Effector CD4-positive, alpha-beta T cell (primary cell): ENCODE data around the gene PTDSS2.
"Not testable (repeated sequence)": the region's sequence is repeated elsewhere in the genome, so short reads cannot be mapped to it uniquely, and the experiment has no call there.

ENCODE experiments used
- DNase-seq: peaks from one replicate; pipeline ENCODE4 v3.0.0-alpha.2; 2020

The PTDSS2 gene

DNA sequence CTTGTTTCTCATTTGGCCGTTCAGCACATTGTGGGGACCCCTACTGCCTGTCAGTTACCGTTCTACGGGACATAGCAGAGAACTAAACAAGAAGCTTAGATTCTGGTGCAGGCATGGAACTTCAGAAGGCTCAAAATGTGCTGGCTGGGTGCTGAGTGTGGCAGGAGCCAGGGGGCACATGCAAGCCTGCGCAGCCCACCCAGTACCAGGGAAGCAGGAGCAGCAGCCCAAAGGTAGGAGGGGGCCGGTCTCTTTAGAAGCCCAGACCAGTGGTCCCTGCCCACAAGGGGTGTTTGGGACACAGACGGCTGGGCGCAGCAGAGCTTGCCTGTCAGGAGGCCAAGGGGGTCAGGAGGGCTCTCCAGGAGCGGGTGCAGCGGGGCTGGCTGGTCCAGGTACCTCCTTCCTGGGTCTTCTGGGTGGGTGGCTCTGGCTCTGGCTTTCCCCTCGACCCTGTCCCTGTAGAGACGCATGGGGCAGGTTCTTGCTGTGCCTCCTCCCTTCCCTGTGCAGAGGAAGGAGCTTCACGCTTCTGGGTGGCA, 2.2 kb downstream of the PTDSS2 start:
- no peak for DNase-seq

GRCh38 chr11:452916-453527, 2.9 kb downstream of the PTDSS2 start:
- DNase-seq: no peak

- no peak for DNase-seq
Measured at GRCh38 chr11:453564-453963, 3.5 kb downstream of the PTDSS2 start.

GRCh38 chr11:454043-454442, 4.0 kb downstream of the PTDSS2 start:
- DNase-seq: no peak

GRCh38 chr11:454801-455565, 4.9 kb downstream of the PTDSS2 start:
- DNase-seq: no peak

- DNase-seq: no peak
Measured at GRCh38 chr11:455566-456147, 5.6 kb downstream of the PTDSS2 start.

GRCh38 chr11:456533-456932, 6.5 kb downstream of the PTDSS2 start:
- no peak for DNase-seq

GRCh38 chr11:457111-457760, 7.2 kb downstream of the PTDSS2 start:
- no peak for DNase-seq

DNA sequence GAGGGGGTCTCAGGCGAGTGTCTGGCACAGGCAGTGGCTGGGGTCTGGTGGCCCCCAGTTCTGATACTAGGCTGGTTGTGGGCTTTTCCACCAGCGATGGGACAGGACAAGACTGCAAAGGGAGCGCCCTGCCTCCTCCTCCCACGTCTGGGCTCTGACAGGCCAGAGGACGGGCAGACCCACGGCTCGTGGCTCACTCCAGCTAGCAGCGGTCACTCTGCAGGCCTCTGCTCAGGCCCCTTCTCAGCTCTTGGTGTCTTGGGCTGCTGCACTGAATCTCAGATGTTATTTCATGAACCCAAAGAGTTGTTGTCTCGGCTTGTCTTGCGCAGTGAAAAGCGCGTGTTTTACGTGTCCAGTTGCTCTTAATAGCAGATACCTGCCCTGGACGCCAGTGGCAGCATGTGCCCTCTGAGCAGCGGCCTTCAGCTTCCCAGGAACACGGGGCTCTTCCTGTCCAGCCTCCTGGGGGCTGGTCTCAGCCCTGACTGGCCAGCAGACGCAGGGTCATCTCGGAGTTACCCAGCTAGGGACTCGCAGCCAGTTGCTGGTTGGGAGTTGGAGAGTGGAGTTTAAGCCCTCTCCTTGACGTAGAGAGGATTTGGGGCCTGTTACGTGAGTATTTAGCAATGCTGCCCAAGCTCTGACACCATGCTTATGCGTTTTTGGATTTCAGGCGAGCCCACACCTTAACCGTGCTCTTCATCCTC, 9.6 kb downstream of the PTDSS2 start:
- DNase-seq: no peak

- DNase-seq: no peak
Measured at GRCh38 chr11:460331-461199, 10.5 kb downstream of the PTDSS2 start.

DNA sequence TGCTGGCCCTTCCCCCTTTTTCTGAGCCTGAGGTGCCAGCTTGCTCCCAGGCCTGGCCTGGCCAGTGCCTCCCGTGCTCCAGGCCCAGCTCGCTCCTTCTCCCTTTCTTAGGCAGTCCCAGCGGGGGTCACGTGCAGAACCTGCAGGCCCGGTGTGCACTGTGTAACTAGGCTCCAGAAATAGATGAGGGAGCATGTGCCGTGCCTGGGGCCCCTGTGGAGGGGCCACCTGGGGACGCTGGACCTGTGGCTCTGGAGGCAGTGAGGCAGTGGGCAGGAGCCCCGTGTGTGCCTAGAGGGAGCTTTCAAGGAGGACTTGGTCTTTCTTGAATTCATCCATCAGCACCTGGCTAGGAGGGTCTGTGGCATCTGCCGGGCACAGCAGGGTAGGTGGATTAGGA, 11.5 kb downstream of the PTDSS2 start:
- DNase-seq: no peak

DNA sequence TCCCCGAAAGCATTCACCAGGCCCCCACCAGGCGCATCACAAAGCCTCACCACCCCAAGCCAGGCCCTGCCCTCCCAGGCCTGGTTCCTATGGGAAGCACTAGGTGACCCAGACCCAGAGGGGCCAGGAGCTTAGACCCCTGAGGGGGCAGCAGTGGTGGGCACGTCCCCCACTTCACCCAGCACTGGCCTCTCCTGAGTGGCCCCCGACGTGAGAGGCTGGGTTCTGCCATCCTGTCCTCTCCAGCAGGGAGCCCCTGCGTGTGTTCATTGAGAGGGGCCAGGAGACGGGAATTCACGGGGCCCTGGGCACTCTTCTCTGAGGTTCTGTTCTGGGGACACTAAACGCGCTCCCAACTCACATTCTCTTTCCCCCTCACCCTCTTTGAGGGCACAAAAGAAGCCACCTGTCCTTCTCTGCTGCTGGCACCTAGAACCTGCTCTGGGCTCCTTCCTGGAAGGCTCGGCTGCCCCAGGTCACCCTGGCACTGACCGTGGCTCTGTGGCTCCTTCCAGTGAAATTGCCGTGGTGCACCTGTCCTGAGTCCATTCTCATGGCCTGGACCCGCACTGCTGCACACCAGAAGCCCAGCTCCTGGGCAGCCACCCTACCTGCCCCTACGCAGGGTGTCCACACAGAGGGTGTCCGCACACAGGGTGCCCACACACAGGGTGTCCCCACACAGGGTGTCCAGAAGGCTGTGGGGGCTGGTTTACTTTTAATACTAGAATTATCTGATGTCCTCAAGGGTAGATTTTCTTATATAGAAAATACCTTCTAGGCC, 12.2 kb downstream of the PTDSS2 start:
- DNase-seq: no peak

- DNase-seq: no peak
Measured at GRCh38 chr11:464316-464715, 14.2 kb downstream of the PTDSS2 start.

GRCh38 chr11:465896-466530, 15.9 kb downstream of the PTDSS2 start:
- no peak for DNase-seq

GRCh38 chr11:468036-468435, 18.0 kb downstream of the PTDSS2 start:
- no peak for DNase-seq

- no peak for DNase-seq
Measured at GRCh38 chr11:468493-468892, 18.4 kb downstream of the PTDSS2 start.

DNA sequence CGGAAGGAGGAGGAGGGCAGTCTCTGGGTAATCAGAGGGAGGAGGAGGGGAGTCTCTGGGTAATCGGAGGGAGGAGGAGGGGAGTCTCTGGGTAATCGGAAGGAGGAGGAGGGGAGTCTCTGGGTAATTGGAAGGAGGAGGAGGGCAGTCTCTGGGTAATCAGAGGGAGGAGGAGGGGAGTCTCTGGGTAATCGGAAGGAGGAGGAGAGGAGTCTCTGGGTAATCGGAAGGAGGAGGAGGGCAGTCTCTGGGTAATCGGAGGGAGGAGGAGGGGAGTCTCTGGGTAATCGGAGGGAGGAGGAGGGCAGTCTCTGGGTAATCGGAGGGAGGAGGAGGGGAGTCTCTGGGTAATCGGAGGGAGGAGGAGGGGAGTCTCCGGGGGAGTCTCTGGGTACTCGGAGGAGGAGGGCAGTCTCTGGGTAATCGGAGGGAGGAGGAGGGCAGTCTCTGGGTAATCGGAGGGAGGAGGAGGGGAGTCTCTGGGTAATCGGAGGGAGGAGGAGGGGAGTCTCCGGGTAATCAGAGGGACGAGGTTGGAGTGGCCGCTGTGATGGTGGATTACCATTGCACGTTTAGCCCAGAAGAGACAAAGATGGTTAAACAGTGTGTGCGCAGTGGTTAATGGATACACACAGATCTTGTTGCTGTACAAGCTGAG, 19.1 kb downstream of the PTDSS2 start:
- DNase-seq: not testable (repeated sequence)

DNA sequence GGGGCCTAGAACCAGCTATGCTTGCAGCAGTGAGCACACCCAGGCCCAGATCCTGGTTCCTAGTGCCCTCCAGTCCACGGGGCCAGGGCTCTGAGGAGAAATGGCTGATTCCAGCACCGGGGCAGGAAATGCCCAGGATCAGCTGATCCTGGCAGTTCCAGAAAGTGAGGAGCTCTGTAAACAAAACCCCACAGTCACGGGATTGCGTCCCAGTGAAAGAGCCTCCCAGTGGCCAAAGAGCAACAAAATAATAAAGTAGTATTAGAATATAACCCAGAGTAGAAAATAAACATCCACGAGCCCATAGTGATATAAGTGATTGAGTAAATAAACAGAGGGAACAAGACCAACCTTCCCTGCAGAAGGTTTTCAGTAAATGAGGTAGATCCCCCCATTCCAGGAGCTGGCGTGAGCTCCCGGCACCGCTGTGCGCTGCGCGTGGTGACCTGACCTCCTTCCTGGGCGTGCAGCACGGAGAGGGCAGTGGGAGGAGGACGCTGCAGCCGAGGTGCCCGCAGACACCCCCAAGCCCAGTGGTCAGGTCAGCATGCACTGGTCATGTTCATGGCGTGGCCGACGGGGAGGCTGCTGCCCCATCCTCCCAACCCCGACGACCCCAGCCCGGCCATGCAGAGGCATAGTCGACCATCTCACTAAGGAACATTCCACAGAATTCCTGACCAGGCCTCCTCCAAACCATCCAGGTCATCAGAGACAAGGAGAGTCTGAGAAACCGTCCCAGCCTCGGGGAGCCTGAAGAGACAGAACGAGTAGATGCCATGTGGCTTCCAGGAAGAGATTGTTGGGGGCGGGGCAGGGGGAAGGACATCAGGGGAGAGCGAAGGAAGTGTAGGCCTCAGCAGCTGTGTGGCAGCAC, 19.8 kb downstream of the PTDSS2 start:
- no peak for DNase-seq
